Mammary epithelial cell (primary cell): ENCODE results near the gene GPC5.

ENCODE experiments used
- CTCF ChIP-seq, 2 donors: IDR thresholded peaks in 1 of 2; conservative IDR thresholded peaks in 1 of 2; 2 replicates each; pipeline ENCODE4 v1.5.1; 2011 to 2012; ENCODE audit warnings: inconsistent platforms in 2 of 2, low read length in 2 of 2, mild to moderate bottlenecking in 2 of 2, control low read depth in 1 of 2, low read depth in 1 of 2; ENCODE audit not compliant: insufficient read depth in 1 of 2; ENCODE audit errors: extremely low read depth in 1 of 2
- EZH2 ChIP-seq: IDR thresholded peaks from 2 replicates; pipeline ENCODE4 v1.6.1; 2012; ENCODE audit warnings: low read length, inconsistent platforms, borderline replicate concordance

GRCh38 chr13:92412996-92413395 is 1014.6 kb downstream of the GPC5 start:
- TF ChIP-seq CTCF (conservative IDR thresholded peaks at IDR 0.05 in 1 of 2, IDR thresholded peaks at IDR 0.05 in 1 of 2; ENCODE audit: extremely low read depth in 1 of 2, insufficient read depth in 1 of 2, low read depth in 1 of 2, low read length in 2 of 2) = no peak
- TF ChIP-seq EZH2 = no peak
